NCI-H2196 treated with DMSO at 0.1 percent for 48 hours (cell line): ENCODE measurements around the gene UROC1.

Experiments used
- DNase-seq: peaks from one replicate; lab custom pipeline; 2025; ENCODE audit not compliant: unreplicated experiment; lab: John Stamatoyannopoulos, UW

Gene UROC1

DNA sequence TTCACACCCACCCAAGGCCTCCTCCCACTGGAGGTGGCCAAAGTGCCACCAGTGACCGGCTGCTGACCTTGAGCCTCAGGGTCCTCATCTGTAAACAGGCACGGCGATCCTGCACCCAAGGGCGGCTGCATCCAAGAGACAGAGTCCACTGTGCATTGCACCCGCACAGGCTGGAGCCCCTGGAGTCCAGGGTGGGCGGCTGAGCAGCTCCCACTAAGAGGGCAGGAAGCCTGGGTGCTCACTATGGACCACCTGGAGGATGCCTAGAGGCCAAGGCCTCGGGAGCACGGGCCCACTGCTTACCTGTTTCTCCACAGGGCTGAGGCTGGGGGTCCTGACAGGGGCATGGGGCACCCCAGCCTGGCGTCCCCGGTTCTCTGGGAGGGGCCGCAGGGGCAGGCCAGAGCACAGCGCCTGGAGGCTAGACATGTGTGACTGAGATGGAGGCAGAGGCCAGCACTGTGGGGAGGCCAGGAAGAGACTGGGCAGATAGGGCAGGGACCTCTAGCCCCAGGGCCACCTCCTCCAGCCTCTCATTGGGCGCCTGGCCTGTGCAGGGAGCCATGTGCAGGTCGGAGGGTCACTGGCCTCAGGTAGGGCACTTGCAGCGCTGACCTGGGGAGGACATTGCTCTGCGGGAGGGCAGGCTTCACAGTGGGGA is at the start of gene UROC1:
Gene UROC1, minus strand, starts transcription at position 483 of the 661 bp plus-strand sequence. Its CDS starts 54 bp downstream, at position 429.
- DNase-seq = no peak

GRCh38 chr3:126562737-126563276 is 45.2 kb upstream of the UROC1 start:
- no peak for DNase-seq

GRCh38 chr3:126558336-126559071 is 40.9 kb upstream of the UROC1 start, which contains the start of gene C3orf22:
TSS of gene C3orf22 (minus strand) at chr3:126558932. CDS start at chr3:126553390, 5,542 bp downstream.
- no peak for DNase-seq

DNA sequence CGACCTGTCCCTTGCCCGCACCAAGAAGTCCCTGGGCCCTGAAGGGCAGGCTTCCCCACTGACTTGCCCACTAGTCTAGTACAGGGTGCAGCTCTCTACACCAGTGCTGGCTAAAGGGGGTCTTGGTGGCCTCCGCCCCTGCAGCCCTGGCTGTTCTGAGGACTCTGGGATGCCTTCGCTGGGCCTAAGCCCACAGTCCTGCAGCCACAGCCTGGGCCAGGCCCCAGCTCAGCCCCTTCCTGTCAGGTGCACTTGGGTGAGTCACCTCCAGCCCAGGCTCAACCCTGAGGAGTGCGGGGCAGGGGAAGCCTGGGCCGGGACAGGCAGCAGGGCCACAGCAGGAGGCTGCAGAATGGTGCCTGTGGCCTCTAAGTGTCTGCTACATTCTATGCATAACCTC is 40.2 kb upstream of the UROC1 start:
- no peak for DNase-seq

- no peak for DNase-seq
Observed at GRCh38 chr3:126557415-126557745, 39.8 kb upstream of the UROC1 start.

DNA sequence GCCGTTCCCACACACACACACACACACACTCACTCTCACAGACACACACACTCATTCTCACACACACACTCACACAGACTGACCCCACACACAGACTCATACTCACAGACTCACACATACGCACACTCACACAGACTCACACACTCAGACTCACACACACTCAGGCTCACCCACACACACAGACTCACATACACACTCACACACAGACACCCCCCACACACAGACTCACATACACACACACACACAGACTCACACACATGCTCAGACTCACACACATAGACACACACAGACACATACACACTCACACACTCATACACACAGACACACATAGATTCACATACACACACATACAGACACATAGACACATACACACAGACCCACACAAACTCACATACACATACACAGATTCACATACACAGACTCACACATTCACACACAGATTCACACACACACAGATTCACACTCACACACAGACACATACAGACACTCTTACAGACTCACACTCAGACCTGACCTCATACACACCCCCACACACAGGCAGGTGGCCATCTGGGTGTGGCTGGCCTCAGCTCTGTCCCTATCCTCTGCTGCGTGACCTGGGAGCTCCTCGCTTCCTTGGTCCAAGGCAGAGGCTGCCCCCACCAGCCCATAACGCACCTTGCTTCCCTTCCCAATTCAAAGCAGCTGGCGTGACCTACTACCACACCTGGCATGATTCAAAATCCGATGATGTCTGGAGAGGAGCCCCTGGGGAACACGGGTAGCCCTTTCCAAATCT is 39.3 kb upstream of the UROC1 start:
- DNase-seq = no peak

DNA sequence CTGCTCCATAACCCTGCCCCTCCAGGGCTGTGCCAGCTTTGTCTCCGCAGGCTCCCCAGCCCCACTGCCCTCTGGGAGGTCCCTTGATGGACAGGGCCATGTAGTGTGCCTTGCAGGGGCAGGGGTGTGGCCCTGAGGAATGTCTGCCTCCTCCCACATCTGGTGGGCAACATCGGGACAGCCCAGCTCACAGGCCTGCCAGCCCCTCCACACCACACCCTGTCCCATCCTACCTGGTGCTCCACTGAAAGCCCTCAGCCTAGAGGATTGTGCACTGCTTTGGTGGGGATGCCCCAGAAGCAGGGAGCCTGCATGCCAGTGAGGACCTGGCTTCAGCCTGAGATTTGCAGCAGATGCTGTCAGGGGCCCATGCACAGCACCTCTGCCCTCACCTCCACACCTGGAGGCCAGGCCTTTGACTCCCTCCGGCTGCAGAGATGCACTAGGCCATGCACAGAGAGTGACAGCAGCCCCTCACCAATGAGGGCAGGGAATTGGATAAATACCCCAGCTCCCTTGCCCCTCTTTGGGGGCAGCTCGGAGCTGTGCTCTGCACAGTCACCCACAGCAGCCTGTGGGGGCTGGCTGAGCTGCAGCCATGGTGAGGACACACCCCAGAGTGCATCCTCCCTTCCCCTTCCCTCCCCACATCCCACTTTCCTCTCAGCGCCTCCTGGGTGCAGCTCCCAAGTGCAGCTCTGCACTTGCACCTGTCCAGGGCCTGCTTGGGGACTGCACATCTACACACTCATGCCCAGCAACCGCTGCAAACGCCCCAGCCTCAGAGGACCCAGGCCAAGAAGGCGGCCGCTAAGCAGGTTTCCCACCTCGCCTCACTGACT is 38.4 kb upstream of the UROC1 start:
- no peak for DNase-seq

GRCh38 chr3:126554560-126555525 is 37.3 kb upstream of the UROC1 start:
- no peak for DNase-seq

DNA sequence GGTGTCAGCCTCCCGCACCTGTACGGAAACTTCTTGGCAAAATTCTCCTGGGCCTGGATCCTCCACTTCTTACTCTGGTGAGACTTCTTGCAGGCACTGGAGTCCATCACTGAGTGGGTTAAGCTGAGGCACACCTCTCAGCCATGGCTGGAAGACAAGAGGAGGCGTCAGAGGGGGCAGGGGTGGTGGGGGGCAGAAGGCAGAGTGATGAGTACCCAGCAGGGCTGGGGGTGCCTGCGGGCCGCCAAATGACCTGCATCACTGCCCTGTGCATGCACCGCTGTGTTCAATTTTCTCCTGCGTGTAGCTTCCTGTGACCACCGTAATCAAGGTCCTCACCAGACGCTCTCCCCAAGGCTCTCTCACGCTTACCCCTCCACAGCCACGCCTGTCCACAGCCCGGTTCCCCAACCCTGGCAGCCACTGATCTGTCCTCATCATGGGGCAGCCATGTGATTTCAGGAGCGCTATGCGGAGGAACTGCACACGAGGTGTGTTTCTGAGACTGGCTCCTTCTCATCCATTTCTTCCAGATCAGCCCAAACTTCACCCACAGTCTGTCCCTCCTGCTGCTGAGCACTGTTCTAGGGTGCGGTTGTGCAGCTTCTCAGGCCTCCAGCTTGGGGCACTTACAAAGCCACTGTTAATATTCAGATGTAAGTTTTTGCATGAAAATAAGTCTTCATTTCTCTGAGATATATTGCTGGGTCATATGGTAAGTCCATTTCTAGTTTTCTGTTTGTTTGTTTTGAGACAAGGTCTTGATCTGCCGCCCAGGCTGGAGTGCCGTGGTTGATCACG is 35.9 kb upstream of the UROC1 start:
- no peak for DNase-seq

DNA sequence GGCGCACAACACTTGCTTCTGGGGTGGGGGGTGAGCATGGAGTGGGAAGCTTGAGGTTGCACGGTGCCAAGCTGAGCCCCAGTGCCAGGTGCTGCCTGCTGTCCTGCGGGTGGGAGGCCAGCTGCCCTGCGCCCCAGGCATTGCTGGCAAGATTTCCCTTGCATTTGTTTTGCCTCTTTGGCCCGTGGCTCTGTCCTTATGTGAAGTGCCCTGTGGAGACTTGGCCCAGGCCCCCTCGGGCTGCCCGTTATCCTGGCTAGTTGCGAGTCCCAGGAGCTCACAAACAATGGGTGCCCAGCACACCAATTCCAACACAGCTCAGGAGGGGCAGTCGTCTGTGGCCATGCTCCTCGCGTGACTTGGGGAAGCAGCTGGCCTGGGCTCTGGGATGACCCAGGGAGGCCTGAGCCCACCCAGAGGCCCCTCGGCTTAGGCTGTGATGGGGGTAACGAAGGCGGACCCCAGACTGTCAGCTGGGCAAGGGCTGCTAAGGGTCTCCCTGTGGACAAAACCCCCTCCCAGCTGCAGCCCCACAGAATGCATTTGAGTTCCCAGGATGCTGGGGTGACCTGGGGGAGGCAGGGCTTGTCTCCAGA is 35.2 kb upstream of the UROC1 start:
- DNase-seq = no peak

DNA sequence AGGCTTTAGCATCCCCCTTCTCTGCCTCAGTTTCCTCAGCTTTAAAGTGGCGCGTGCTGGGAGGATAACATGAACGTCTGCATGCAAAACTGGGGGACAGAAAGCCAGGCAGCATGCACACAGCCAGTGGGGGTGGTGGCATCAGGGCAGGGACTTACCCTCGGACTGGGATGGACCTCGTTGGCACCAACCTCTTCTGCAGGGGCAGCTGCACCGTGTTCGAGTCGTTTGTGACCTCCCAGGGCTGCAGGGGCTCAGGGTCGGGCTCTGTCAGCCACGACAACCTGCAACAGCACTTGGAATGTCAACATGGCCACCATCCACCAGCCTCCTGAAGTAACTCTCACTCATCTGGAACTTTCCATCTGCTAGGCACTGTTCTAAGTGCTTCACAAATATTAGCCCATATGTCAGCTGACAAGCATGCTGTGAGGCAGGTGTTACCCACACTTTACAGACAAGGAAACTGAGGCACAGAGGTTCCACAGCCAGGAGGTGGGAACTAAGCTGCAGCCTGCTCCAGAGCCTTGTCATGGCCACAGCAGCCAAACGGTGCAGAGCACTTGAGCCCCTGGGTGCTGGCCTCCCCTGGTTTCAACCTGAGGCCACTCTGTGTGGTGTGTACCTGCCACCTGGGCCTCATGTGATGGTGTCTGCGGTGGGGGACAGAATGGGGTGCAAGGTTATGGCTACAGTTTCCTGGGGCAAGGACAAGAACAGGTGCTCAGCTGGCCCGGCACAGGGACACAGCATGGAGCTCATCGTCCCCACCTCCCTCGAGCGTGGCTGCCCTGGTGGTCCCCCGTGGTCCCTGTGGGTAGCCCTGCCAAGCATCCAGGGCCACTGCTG is 34.5 kb upstream of the UROC1 start:
- no peak for DNase-seq

- DNase-seq = no peak
Observed at GRCh38 chr3:126551121-126551838, 33.7 kb upstream of the UROC1 start.

DNA sequence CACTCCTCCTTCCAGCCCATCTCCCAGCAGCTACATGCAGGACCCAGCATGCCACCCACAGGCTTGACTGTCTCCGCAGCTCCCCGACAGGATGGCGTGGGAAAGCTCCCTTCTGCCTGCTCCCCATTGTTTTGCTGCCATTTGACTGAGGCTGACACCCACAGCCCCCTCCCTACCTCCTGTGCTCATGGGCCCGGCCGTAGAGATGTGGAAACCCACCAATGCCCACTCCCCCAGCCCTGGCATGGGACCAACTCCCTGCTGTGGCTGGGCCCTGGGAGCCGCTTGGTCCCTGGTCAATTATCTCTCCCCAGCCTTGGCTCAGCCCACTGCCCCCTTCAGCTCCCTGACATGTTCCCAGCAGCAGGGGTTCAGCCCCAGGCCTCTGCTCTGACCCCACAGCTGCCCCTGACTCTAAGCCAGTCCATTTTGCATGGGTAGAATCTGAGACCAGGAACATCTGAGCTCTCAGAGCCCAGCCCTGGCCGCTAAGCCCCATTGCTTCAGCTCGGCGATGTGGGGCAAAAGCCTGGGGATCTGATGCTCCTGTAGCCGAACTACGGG is 33.0 kb upstream of the UROC1 start:
- no peak for DNase-seq

- no peak for DNase-seq
Observed at GRCh38 chr3:126549861-126550487, 32.4 kb upstream of the UROC1 start.

GRCh38 chr3:126548556-126549466 is 31.2 kb upstream of the UROC1 start:
- no peak for DNase-seq
